Liver (tissue), 4 donors: ENCODE data around the gene SCAI. TPM values are rescaled to one million over a fixed set of nuclear protein-coding genes. Genes with fewer than 3 reads are reported as not detected.

Experiments used
- polyA plus RNA-seq, 2 donors: library from polyadenylated mRNA; stranded (reverse) in 1 of 2; unstranded in 1 of 2; fragments of 200-250 nt in 1 of 2; fragments of >200 nt in 1 of 2; fragmentation: Nextera tagmentation in 1 of 2; extraction: Ambion mirVana in 1 of 2; gene quantifications; one replicate each; pipeline versions ENCODE4 v1.2.1 to v1.2.3, GENCODE V29; 2013 to 2015
- total RNA-seq, 2 donors: library from RNA; depleted of rRNA; stranded (reverse); fragments of >200 nt; gene quantifications; one replicate each; pipeline ENCODE4 v1.2.3, GENCODE V29; 2014
- donor health status: healthy.
- donor health status: healthy.
- donor health status: healthy.

The SCAI gene
- total and polyA plus RNA-seq, 4 donors = 0.24 to 5.3 (median 1.6) TPM

Other genes starting within 250 kb of the SCAI start
- gene GOLGA1, start 202.4 kb downstream of the SCAI start, total RNA-seq = 10 to 100 TPM in 1 of 2 donors, 1 to 10 TPM in 1; 7.1 to 17.6 TPM
- 10 to 100 TPM in 1 of 2 donors, 1 to 10 TPM in 1; 5.9 to 10.7 TPM for gene GOLGA1, start 202.4 kb downstream of the SCAI start, polyA plus RNA-seq
- gene PPP6C, start 46.3 kb upstream of the SCAI start, total RNA-seq = 10 to 100 TPM; 10.1 to 14.8 TPM
- gene PPP6C, start 46.3 kb upstream of the SCAI start, polyA plus RNA-seq = 10 to 100 TPM; 10.1 to 14.3 TPM
- gene RABEPK, start 57.0 kb upstream of the SCAI start, total RNA-seq = 10 to 100 TPM; 12.7 to 20.7 TPM
- 10 to 100 TPM; 20.5 to 23.9 TPM for gene RABEPK, start 57.0 kb upstream of the SCAI start, polyA plus RNA-seq
- 100 to 1,000 TPM; 108 to 342 TPM for gene HSPA5, start 97.8 kb upstream of the SCAI start, total RNA-seq
- gene HSPA5, start 97.8 kb upstream of the SCAI start, polyA plus RNA-seq = 100 to 1,000 TPM; 135 to 338 TPM
- gene GAPVD1, start 118.3 kb upstream of the SCAI start, total RNA-seq = 10 to 100 TPM; 47.4 to 89.7 TPM
- gene GAPVD1, start 118.3 kb upstream of the SCAI start, polyA plus RNA-seq = 1 to 10 TPM; 5.5 to 9.9 TPM